EL (cell line): ENCODE data around the gene BPIFA3.

Experiments used
- DNase-seq: peaks from one replicate; pipeline ENCODE4 v3.0.0-alpha.2; 2016

The BPIFA3 gene

DNA sequence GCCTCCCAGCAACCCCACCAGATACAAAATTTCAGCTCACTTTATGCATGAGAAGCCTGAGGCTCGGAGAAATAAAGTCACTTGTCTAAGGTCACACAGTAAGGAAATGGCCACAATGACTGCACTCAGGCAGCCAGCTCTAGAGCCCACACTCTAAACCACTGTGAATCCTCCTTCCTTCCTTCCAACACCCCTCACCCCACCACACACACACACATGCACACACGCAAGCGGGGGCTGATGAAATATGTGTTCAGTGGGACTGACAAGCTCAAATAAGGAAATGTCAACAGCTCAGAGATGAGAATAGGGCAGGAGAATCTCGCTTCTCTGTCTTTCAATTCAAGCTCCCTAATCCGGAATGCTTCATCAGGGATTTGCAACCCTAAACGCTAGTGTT lies 12.7 kb downstream of the BPIFA3 start:
- no peak for DNase-seq

DNA sequence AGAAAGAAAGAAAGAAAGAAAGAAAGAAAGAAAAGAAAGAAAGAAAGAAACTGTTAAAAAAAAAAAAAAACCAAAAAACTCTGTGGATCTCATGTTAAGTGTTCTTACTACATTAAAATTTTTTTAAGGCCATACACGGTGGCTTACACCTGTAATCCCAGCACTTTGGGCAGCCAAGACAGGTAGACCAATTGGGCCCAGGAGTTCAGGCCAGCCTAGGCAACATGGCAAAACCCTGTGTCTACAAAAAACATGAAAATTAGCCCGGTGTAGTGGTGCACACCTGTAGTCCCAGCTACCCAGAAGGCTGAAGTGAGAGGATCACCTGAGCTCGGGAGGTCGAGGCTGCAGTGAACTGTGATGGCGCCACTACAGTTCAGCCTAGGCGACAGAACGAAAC lies 14.1 kb downstream of the BPIFA3 start:
- no peak for DNase-seq

GRCh38 chr20:33232486-33233072 lies 15.4 kb downstream of the BPIFA3 start:
- DNase-seq, result no peak

- no peak for DNase-seq
These were observed 16.1 kb downstream of the BPIFA3 start for GRCh38 chr20:33233129-33233774.

DNA sequence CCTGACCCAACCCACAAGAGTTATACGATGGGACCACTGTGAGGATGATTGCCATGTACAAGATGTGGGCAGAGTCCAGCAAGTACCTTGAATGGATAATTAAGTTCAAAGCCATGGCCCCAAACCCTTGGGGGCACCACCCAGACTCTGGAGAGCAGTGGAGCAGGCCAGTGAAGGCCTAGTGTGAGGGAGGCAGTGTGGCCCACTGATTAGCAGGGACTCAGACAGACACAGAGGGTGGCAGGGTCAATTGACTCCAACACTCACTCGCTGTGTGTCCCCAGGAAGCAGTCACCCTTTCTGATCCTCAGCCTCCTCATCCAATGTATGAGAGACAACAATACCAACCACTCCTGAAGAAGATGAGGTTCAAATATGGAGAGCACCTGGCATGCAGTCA lies 16.9 kb downstream of the BPIFA3 start:
- DNase-seq, result no peak

GRCh38 chr20:33235696-33236095 lies 18.5 kb downstream of the BPIFA3 start, which contains the start of gene BPIFA1:
TSS of gene BPIFA1 (plus strand) at chr20:33235996. CDS start at chr20:33237712, 1,716 bp downstream.
- DNase-seq, result no peak

GRCh38 chr20:33236351-33236750 lies 19.2 kb downstream of the BPIFA3 start:
- DNase-seq, result no peak

DNA sequence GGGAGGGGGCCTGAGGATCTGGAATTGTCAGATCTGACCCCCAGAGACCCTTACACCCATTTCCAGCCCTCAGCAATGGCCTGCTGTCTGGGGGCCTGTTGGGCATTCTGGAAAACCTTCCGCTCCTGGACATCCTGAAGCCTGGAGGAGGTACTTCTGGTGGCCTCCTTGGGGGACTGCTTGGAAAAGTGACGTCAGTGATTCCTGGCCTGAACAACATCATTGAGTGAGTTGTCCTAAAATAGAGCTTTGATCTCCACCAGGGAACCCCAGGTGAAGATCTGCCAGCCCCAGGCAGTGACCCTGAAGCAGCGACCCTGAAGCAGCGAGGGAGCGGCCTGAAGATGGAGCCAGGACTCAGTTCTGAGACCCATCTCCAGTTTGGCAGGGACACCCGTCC lies 20.8 kb downstream of the BPIFA3 start:
- no peak for DNase-seq

DNA sequence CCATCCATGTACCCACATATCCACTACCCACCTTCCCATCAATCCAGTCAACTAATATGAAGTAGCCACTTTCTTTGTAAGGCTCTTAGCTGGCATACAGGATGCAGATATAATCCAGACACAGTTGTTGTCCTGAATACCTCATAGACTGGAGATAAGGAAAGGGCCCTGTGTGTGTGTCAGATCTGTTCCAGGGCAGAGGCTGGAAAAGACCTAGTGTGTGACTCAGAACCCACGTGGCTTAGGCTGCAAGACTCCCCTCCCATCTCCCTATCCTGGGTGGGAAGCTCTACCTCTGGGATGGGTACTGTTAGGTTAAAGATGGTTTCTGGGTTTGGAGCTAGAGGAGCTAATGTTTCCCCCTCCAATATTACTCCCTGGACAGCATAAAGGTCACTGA lies 22.3 kb downstream of the BPIFA3 start:
- no peak for DNase-seq

DNA sequence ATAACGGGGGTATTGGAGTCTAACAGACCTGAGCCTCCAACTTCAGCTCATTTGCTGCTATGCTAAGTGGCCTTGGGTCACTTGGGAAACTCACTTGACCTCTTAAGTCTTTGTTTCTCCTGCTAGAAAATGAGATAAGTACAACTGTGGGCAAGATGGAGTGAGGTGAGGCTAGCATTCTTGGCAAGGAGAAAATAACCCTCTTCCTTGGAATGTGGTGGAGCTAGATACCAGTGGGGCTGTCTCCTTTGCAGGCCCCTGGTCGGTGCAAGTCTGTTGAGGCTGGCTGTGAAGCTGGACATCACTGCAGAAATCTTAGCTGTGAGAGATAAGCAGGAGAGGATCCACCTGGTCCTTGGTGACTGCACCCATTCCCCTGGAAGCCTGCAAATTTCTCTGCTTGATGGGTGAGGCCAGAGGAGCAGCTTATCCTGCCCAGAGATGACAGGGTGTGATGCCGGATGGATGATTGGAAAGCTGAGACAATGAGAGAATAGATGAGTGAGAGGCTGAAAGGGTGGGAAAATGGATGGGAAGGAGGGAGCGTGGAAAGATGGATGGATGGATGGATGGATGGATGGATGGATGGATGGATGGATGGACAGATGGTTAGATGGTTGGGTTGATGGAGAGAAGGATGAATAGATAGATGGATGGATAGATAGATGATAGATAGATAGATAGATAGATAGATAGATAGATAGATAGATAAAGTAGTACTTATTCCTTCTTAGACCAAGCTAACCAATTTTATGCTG lies 23.0 kb downstream of the BPIFA3 start:
- DNase-seq, result no peak

- no peak for DNase-seq
These were observed 23.8 kb downstream of the BPIFA3 start for GRCh38 chr20:33240923-33241322.

DNA sequence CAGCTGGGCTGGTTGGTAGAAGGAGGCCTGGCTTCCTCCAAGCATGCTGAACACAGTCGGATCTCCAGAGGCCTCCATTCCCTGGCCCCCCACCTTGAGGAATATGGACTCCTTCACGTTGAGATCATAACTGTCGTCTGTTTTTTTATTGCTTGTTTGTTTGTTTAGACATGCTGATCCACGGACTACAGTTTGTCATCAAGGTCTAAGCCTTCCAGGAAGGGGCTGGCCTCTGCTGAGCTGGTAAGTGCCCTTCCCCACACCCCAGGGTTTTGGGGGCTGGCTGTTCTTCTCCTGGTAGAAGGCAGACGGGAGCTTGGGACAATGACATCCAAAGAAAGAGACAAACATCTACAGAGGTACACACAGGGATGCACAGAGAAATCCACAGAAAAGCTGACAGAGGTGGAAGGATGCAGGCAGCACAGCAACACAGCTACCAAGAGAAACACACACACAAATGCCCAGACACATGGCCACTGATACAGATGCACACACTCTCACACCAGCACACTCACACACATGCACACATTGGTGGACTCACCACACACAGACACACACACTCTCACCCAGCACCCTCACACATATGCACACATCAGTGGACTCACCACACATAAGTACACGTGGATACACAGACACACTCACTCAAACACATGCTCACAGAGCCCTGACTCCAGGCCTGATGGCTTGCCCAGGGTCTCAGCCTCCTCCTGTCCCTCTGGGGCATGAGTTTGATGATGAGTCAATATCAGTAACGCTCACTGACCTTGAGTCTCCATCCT lies 25.4 kb downstream of the BPIFA3 start:
- no peak for DNase-seq

DNA sequence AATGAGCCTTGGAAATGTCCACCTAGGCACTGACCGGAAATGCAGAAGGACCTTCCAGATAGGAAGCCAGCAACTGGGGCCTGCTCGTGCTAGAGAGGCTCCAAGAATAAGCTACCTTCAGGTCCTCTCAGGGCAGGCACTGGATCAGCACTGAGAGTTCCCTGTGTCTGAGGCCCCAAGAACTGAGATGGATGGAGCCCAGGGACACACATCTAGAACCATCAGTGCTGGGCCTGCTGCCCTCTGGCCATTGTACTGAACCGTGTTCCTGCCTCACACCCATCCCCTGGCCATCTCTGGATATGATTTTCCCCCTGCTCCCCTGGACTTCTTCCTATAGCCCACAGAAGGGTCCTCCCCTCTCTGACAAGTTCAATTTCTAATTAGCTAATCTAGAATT lies 28.9 kb downstream of the BPIFA3 start:
- DNase-seq, result no peak

DNA sequence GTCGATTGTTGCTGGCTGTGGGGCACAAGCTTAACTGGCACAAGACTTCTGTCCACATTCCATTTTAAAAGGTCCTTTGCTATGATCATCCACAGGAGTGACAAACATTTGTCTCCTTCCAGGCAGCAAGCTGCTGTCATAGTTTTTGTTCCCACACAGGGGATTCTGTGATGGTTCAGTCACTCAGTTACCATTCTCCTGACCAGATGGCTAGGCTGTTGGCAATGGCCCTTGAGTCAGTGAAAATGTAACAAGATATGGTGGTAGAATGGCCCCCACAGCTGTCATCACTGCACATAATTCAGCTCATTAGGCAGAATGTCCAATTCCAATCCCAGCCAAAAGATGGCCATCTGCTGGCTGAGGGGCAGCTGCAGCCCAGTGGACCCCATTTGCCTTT lies 32.3 kb downstream of the BPIFA3 start:
- DNase-seq, result no peak

DNA sequence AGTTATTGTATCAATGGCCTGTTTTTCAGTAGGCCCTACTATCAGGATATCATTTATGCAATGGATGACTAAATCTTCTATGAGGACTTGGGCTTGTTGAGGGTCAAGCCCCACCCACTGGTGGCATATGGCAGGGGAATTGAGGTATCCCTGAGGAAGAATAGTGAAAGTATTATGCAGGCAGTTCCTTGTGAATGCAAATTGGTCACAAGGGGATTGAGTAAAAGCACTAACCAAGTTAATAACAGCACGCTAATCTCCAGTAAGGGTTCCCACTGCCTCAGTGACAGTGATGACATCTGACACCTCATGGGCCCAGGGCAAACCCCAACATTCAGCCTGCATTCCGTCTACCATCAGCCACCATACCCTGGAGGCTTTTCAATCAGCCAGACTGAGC lies 33.5 kb downstream of the BPIFA3 start:
- no peak for DNase-seq

DNA sequence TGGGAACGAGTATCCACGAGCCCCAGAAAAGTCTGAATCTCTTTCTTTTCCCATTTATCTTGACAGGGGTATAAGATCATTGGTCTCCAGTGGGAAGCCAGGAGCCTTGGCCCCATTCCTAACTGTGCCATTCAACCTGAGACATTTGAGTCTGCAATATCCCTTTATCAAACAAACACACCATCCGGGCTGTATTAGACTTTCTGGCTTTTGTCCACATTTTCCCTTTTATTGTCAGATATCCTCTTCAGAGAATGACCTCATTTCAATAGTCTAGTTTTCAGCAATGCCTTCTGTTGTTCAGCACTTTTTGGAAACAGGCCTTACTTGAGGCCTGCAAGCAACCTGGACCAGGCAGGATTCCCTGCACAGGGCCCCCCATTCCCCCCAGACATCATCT lies 34.3 kb downstream of the BPIFA3 start:
- DNase-seq, result no peak

- DNase-seq, result no peak
These were observed 35.3 kb downstream of the BPIFA3 start for GRCh38 chr20:33252460-33252859.

GRCh38 chr20:33255005-33255404 lies 37.9 kb downstream of the BPIFA3 start:
- DNase-seq, result no peak

DNA sequence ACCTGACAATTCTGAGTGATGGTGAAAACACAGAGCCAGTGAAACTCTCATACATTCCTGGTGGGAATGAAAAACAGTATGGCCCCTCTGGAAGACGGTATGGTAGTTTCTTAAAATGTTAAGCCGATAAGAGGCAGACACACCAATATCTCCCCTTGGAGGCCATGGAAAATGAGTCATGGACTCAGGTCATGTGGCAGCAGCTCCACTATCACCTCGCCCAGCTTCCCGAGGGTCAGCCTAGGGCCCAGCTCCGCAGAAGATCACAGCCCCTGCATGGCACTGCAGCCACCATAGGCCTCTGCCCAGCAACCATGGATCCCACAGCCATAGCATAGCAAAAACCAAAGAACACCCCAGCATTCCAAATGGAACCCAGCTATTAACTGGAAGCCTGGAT lies 40.1 kb downstream of the BPIFA3 start:
- DNase-seq, result no peak

GRCh38 chr20:33259371-33259770 lies 42.2 kb downstream of the BPIFA3 start:
- no peak for DNase-seq

DNA sequence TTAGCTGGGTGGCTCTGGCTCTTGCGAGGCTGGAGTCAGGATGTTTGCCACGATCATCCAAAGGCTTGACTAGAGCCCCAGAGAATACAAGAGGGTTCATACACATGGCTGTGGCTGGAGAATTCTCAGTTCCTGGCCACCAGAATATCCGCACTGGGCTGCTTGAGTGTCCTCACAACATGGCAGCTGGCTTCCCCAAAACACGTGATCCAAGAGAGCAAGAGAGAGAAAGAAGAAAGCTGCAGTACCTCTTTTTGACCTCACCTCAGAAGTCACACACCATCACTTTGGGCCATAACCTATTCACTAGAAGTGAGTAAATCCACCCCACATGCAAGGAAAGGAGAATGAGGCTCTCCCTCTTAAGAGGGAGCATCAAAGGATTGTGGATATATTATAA lies 44.3 kb downstream of the BPIFA3 start:
- no peak for DNase-seq

DNA sequence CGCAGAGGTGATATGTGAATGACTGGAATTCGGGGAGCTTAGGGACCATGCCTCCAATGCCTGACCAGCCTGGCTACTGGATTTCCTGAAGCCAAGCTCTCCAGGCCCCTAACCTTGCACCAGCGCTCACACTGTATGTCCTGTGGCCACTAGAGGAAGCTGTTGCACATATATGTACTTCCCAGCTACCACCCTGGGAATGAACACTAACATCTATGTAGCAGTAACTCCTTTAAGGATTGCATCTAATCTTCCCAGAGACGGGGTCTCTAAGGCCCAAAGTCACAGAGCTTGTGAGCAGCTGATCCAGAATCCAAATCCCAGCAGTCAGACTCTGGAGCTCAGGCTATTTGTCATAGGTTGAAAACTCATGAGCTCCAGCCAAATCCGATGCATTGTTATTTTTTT lies 45.5 kb downstream of the BPIFA3 start:
- peak; percentile 51 for DNase-seq

GRCh38 chr20:33263784-33264183 lies 46.6 kb downstream of the BPIFA3 start:
- DNase-seq, result no peak

GRCh38 chr20:33267701-33268100 lies 50.5 kb downstream of the BPIFA3 start:
- no peak for DNase-seq
